Epidermal melanocyte (primary cell): ENCODE results near the gene SCGB1A1.
"Not testable (repeated sequence)": the region's sequence is repeated elsewhere in the genome, so short reads cannot be mapped to it uniquely, and the experiment has no call there.

Experiments
- DNase-seq: peaks from one replicate; pipeline ENCODE4 v3.0.0; 2011; ENCODE audit warnings: low spot score; ENCODE audit not compliant: insufficient read length

Gene SCGB1A1

GRCh38 chr11:62418733-62419132 is at the start of gene SCGB1A1:
Gene SCGB1A1 (plus strand): TSS chr11:62419033. CDS start chr11:62419096, 63 bp downstream.
- no peak for DNase-seq

GRCh38 chr11:62370743-62371440 is 47.9 kb upstream of the SCGB1A1 start:
- DNase-seq = no peak

- DNase-seq = no peak
These were observed 46.0 kb upstream of the SCGB1A1 start for GRCh38 chr11:62372871-62373270.

- no peak for DNase-seq
These were observed 45.2 kb upstream of the SCGB1A1 start for GRCh38 chr11:62373464-62374119.

- no peak for DNase-seq
These were observed 44.0 kb upstream of the SCGB1A1 start for GRCh38 chr11:62374801-62375200.

- DNase-seq = not testable (repeated sequence)
These were observed 40.3 kb upstream of the SCGB1A1 start for GRCh38 chr11:62378459-62379063.

- not testable (repeated sequence) for DNase-seq
These were observed 39.2 kb upstream of the SCGB1A1 start for GRCh38 chr11:62379586-62379985.

DNA sequence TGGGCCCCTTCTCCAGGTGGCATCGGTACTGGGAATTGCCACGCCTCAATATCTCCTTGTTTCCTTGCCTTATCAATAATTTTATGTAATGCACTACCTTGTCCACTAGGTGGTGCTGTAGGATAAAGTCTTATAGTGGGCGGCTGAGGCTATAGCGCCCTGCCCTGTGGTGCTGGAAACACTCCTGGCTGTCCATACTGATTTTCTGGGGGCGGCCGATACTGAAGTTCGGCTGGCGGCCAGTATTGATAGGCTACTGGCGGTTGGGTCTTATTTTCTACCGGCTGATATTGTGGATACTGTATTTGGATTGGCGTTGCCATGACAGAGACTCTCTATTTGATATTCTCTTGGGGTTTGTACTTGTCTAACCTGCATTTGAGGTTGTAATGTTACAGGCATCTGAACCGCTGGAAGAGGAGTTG is 38.0 kb upstream of the SCGB1A1 start:
- DNase-seq = not testable (repeated sequence)

- no peak for DNase-seq
These were observed 35.0 kb upstream of the SCGB1A1 start for GRCh38 chr11:62383822-62384221.

GRCh38 chr11:62386083-62386482 is 32.8 kb upstream of the SCGB1A1 start:
- DNase-seq = not testable (repeated sequence)

- no peak for DNase-seq
These were observed 31.5 kb upstream of the SCGB1A1 start for GRCh38 chr11:62387381-62387780.

GRCh38 chr11:62388999-62389398 is 29.8 kb upstream of the SCGB1A1 start:
- DNase-seq = no peak

DNA sequence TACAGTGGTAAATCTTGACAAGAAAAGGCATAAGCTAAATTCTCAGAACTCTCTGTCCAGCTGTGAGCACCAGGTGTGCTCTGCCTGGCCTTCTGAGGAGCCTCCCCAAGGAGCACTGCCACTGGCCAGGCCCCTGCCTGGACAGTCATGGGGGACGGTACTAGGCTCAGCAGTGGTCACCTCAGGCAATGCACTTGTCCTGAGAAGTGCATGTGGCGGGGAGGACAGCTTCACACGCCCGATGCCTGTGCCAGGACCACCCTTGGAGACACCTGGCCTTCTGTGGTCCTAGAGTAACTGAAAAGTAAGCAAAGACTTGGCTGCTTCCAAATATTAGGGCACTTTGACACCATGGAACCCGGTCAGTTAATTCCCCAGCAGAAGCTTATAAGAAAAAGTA is 28.6 kb upstream of the SCGB1A1 start:
- DNase-seq = no peak

DNA sequence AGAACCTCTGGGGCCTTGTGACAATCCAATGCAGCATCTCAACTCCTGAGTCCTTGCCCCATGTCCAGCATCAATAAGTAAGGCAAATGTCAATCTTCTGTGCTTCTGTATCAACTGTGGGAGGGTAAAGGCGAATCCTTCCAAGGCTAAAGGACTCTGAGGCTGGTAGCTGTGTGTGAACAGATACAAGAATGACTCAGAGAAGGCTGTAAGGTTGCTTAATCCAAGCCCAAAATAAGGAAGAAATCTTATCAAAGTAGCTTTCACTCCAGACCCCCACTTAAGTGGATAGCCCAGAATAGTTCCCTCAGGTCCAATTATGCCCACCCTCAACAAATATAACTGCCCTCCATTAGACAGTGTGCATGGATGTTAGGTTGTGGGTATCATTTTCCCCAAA is 28.1 kb upstream of the SCGB1A1 start:
- no peak for DNase-seq

GRCh38 chr11:62391642-62392425 is 27.0 kb upstream of the SCGB1A1 start:
- no peak for DNase-seq

GRCh38 chr11:62392506-62392905 is 26.3 kb upstream of the SCGB1A1 start:
- no peak for DNase-seq

GRCh38 chr11:62393061-62393611 is 25.7 kb upstream of the SCGB1A1 start:
- DNase-seq = no peak

DNA sequence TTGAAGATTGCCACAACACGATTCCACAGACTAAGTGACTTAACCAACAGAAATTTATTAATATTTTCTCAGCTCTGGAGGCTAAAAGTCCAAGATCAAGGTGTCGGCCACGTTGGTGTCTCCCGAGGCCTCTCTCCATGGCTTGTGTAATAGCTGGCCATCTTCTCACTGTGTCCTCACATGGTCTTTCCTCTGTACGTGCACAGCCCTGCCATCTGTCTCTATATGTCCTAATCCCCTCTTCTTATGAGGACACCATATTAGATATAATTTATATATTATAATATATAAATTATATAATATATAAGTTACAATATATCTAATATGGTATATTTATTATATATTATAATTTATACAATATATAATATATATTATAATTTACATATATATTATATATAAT is 25.1 kb upstream of the SCGB1A1 start:
- DNase-seq = no peak

- DNase-seq = peak; percentile 82
These were observed 23.9 kb upstream of the SCGB1A1 start for GRCh38 chr11:62394825-62395538.

DNA sequence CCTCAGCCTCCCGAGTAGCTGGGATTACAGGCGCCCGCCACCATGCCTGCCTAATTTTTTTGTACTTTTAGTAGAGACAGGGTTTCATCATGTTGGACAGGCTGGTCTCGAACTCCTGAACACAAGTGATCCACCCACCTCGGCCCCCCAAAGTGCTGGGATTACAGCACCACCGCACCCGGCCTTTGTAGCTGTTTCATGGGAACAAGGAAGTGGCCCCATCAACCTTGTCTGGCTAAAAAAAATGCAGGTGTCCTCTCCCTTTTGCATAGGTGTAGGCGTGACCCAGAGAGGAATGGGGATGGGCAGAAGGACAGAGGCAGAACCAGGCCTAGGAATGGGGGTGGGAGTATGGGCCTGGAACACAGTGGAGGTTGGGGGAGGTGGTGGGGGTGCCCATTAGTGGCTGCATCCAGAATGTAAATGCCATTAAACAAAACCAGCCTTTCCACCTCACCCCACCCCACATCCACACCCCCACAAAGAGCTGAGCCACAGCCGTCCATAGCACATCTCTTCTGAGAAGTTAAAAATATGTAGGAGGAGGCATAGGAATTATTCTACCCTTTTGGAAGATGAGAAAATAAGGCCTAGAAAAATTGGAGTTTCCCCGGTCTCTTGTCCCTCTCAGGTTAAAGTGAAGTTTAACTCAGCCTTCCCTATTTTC is 22.8 kb upstream of the SCGB1A1 start:
- no peak for DNase-seq
